ENCODE measurements around the gene GRN.
"Not testable (repeated sequence)": the region's sequence is repeated elsewhere in the genome, so short reads cannot be mapped to it uniquely, and the experiment has no call there.

The GRN gene

DNA sequence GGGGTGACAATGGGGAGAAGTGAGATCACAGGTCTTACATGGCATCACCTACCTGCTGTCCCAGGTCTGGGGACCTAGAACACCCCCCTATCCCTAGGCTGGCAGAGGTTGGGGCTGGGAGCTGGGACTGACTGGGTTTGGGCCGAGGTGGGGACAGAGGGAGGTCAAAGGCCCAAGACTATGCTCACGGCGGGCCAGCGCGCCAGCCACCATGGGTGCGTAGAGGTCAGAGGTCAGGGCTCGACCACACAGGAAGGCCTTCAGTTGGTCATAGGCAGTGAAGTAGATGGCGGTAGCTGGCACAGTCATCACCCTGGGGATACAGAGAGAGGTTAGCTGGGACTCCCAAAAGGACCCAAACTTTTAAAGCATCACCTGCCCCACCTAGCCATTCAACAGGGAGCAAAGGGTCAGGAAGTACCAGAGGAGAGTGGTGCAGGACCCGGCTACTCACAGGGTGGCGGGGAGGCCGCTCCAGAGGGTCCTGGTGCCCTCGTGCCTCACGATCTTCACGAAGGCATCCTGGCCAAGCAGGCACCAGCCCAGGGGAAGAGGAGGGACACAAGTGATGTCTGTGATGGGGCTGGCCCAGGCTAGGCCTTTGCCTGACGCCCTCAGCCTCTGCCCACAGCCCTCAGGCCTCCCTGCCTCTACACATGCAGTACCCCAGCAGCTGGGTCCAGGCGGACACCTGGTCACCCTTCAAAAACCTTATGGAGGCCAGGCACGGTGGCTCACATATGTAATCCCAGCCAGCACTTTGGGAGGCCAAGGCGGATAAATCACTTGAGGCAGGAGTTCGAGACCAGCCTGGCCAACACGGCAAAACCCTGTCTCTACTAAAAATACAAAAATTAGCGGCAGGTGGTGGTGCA, 23.6 kb upstream of the GRN start:
- DNase-seq (ENCODE audit: low read depth, low spot score): no peak

DNA sequence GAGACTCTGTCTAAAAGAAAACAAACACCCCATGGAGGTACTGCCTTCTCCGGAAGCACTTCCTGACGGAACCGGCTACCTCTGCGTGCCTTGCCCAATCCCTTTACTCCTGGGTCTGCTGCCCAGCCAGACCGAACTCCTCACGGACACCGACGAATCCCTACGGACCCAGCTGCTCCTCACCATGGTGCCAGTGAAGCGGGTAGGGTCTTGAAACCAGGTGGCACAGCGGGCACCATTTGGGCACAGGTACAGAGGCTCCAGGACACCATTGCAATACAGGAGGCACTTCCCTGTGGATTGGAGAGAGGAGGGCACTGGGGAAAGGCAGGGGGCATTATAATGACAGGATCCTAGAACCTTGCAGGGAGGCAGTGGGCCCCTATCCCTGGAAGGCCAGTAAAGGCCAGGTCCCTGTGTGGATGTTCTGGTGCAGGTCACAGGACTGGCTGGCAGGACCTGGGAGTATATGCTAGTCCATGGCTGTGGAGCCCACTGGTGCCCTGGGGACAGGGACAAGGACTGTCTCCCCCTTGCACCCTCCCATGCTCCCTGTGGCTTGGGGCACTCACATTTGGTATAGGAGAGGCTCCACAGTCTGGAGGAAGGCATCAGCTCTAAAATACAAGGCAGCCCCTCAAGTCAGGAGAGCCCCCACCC, 22.7 kb upstream of the GRN start:
- DNase-seq (ENCODE audit: low read depth, low spot score): no peak

DNA sequence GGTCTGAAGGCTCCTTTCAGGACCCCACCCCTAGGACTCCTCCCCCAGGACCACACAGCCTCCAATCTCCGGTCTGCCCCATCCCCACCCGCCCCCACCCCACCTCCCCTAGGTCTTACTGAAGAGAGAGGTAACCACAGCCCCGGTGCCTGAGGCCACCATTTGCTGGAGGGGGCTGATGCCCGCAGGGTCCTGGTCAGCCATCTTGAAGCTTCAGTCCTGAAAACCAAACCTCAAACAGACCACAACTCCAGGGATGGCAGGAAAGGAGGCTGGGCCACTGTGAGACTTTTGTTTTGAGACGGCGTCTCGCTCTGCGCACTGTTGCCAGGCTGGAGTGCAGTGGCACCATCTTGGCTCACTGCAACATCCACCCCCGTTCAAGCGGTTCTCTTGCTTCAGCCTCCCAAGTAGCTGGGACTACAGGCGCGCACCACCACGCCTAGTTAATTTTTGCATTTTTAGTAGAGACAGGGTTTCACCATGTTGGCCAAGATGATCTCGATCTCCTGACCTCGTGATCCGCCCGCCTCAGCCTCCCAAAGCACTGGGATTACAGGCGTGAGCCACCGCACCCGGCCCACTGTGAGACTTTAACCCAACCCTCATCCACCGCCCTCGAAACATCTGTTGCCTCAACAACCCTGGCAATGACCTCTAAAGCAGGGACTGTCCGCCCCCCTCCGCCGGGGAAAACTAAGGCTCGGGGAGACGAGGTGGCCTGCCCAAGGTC, 21.6 kb upstream of the GRN start:
- DNase-seq (ENCODE audit: low read depth, low spot score): no peak

DNA sequence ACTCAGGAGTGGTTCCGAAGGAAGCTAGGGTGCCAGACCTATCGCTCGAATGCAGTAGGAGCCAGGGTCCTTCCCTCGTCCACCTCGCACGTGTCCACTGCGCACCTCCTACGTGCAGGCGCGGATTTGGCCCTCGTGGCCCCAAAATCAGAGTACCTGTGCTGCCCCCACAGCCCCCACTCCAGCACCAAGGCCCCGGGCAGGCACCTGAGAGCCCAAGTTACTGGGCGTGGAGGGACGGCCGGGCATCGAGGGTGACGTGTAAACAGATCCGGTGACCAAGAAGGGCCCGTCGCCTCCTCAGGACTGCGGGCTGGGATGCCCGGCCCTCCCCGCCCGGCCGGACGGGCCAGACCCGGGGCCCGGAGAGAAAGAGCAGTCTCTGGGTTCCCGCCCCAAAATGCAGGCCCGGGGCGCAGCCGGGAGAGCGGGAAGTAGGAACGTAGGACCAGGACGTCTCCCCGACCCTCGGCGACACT, 21.0 kb upstream of the GRN start:
- DNase-seq (ENCODE audit: low read depth, low spot score): no peak

DNA sequence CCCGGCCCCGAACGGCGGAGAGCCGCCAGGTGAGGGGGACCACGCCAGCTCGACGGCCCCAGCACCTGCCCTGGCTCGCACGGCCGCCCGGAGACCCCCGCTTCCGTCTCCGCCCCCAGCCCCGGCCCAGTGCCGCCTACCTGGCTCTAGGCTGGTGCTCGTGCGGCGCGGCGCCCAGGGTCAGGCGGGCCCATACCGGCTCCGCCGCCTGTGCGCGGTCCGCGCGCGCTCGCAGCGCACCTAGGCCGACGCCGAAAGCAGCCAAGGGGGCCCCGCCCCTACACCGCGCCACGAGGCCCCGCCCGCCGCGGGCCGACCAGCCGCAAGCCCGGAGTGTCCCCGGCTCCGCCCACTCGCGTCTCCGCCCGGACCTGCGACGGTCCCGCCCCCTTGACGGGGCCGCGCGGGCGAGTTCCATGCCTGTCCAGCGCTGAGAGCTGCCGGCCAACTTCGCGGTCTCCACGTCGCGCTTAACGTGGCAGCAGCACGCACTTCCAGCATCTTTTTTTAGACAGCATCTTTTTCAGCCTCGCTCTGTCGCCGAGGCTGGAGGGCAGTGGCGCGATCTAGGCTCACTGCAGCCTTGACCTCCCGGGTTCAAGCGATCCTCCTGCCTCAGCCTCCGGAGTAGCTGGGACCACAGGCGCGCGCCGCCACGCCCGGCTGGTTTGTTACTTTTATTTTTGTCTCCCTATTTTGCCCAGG, 20.4 kb upstream of the GRN start, which contains the start of gene SLC25A39:
SLC25A39 (minus strand) TSS at position 253 of the 705 bp plus-strand sequence. CDS start 1,261 bp downstream, outside the sequence.
- DNase-seq (ENCODE audit: low read depth, low spot score): peak; percentile 89

DNA sequence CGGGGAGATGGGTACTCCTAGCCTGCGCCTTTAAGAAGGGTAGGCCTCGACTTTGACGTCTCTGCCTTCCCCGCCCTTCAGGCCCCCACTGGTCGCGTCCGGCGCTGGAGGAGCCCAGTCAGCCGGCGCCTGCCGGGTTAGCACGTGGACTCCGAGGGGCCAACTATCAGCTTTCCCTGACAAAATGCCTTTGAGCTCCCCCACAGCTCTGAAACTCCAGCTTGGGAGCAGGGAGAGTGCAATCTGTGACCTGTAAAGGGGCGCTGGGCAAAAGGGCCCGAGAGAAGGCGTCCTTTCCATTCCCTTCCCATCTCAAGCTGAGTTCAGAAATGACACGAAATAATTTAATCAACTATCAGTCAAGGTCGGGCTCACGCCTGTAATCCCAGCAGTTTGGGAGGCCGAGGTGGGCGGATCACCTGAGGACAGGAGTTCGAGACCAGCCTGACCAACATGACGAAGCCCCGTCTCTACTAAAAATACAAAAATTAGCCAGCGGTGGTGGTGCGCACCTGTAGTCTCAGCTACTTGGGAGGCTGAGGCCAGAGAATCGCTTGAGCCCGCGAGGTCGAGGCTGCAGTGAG, 18.1 kb upstream of the GRN start:
- peak; percentile 78 for DNase-seq (ENCODE audit: low read depth, low spot score)

DNA sequence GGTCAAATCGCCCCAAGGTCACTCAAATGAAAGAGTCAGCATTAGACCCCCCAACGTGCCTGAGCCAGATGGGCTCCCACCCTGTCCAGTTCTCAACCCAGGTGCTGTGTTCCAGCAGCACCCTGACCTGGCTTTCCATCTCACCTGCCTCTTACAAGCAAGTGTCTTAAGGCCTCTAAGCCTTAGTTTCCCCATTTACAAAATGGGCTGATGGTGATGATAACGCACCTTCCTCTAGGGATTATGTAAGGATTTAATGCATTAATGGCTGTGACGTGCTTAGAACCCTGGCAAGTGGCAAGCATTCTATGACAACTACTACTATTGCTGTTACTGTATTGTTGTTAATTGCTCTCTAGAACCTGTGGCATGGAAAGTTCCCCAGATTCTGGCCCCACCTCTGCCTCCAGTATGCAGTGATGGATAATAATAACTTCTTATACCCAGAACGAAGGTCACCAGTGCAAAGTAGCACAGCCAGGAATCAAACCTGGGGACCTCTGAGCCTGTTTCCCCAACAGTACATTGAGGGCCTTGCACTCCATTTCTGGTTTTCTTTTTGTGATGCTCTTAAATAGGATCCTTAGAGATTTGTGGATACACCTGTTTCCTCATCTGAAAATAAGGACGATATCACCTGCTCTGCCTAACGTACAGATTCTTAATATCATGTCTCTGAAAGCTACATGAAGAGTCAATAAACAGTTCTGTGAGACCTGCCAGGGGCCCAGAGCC, 17.2 kb upstream of the GRN start:
- DNase-seq (ENCODE audit: low read depth, low spot score): no peak

DNA sequence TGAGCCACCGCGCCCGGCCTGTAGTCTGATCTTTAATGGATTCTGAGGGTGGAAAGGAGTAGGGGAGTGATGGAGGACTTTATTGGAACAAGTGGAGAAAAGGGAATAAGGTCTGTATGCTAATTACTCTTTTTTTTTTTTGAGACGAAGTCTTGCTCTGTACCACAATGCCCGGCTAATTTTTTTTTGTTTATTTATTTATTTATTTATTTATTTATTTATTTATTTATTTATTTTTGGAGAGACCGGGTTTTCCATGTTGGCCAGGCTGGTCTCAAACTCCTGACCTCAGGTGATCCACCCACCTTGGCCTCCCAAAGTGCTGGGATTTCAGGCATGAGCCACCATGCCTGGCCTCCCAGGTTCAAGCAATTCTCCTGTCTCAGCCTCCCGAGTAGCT, 15.6 kb upstream of the GRN start:
- not testable (repeated sequence) for DNase-seq (ENCODE audit: low read depth, low spot score)

DNA sequence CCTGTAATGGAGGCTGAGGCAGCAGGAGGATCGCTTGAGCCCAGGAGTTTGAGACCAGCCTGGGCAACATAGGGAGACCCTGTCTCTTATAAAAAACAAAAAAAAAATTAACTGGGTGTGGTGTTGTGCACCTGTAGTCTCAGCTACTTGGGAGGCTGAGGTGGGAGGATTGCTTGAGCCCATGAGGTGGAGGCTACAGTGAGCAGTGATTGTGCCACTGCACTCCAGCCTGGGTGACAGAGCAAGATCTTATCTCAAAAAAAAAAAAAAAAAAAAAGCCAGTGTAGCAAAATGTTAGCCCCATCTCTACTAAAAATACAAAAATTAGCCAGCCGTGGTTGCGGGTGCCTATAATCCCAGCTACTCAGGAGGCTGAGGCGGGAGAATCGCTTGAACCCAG, 14.8 kb upstream of the GRN start:
- DNase-seq (ENCODE audit: low read depth, low spot score): not testable (repeated sequence)

DNA sequence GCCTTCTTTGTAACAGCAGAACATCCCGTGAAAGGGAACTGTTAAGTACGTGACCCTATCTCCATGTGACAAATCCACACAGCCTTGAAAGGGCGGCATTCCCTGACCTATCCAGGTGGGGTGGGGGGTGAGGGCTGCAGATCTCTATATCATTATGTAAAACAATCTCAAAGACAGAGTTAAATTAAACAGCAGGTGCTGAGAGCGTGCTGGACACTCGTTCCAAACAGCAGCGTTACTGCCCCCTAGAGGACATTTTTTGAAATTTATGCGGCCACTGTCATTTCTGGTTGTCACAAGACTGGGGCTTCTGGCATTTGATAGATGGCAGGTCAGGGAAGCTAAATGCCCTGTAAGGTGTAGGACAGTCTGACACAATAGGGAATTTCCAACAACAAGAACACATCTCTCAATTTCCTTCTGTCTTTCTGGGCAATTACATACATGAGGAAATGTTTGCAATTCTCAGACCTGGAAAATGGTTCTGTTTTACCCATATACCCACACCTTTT, 13.8 kb upstream of the GRN start:
- peak; percentile 49 for DNase-seq (ENCODE audit: low read depth, low spot score)

DNA sequence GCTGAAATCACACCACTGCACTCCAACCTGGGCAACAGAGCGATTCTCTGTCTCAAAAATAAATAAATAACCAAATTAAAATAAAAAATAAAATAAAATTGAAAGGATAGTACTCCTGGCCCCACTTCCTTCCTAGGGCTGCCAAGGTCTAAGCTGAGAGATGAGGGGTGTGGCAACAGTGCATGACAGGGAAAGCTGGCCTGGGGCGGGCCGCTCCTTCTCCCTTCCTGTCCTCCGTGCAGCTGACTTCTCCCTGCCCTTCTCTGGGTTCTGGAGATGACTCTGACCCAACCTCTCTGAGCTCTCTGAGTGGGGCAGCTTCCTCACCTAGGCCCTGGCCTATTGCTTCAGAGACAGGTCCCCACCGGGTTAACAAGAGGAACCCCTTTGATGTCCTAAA, 11.7 kb upstream of the GRN start:
- no peak for DNase-seq (ENCODE audit: low read depth, low spot score)

DNA sequence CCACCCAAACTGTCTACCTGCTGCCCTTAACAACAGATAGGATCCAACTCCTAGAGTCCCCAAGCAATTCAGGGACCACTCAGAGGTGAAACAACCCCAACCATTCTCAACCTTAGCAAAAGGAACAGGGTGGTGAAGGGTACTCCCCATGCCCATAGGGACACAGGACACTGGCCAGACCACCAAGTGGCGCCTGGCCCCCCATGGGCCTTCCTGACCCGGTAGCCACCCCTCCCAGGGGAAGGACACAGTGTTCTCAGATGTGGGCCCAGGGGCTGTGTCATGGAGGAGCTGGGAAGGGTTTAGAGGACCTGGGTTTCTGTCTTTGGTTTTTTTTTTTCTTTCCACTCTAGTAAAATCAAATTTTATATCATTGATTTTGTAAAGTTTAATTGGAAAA, 10.8 kb upstream of the GRN start:
- no peak for DNase-seq (ENCODE audit: low read depth, low spot score)

DNA sequence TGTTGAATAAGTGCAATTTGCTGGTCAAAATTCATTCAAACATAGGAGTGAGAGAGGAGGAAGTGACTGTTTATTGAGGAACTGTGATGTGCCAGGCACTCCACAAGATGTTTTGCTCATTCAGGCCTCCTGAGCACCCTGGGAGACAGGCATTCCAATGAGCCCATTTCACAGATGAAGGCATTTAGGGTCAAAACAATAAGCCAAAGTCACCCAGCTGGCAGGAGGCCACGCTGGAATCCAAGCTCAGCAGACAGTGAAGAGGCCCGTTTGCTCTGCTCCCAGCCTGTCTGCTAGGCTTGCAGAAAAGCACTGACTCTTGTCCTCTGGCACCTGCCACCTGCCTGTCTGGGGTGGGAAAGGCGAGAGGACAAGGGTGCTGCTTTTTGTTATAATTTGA, 10.4 kb upstream of the GRN start:
- no peak for DNase-seq (ENCODE audit: low read depth, low spot score)

DNA sequence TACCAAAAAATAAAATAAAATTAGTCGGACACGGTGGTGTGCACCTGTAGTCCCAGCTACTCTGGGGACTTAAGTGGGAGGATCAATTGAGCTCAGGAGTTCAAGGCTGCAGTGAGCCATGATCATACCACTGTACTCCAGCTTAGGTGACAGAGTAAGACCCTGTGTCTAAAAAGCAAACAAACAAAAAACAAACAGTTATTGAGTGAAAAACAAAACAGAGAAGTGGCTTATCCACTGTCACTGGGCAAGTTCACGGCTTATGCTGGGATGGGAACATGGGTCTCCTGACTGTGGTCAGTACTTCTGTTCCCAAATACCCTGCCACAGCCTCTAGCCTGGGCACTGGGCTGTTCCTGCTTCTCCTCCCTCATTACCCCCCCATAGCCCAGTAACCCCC, 9.5 kb upstream of the GRN start:
- DNase-seq (ENCODE audit: low read depth, low spot score): no peak

DNA sequence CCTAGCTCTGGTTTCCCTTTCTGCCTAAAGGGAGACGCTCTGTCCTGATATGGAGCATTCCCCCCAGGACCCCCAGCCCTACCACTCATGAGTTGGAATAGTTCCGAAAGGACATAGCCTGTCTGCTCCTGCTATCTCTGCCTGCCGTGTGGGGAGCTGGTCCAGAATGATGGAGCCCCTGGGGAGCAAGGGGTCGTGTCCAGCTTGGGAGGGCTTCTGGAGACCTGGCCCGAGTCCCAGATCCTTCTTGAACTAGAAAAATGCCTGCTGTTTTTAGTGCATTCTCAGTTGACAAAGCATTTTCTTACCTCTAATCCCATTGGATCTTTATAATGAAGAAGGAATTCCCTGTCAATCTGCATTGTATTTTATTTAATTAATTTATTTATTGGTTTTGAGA, 9.1 kb upstream of the GRN start:
- no peak for DNase-seq (ENCODE audit: low read depth, low spot score)

DNA sequence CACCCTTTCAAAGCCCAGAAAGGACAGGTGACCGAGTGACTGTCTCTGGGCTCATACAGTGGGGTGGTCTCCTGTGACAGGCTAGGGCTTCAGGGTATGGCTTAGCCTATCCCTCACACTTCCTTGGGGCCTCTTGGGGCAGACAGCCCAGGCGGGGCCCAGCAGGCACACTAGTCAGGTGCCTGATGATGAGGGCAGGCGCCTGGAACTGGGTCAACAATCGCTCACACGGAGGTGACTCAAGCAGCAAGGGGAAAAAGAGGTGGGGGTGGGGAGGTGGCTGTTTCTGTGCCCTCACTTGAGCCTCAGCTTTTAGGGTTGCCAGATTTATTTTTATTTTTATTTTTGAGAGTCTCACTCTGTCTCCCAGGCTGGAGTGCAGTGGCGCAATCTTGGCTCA, 6.4 kb upstream of the GRN start:
- DNase-seq (ENCODE audit: low read depth, low spot score): no peak

DNA sequence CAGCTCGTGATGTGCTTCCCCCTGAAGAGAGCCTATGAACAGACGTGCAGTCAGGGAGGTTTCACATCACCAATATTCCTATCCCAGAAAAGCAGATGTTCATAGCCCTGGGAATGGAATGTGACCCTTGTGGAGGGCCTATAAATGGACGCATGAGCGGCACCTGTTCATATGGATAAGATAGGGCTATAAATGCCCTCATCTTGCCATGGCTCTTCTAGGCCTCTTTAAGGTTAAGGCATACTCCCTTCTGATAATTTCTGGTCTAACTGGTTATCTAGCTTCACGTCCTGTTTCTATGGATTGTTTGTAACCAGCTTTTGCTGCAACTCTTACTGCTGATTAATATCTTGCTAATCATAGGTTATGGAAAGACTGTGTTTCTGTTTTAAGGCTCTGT, 4.5 kb upstream of the GRN start:
- not testable (repeated sequence) for DNase-seq (ENCODE audit: low read depth, low spot score)

DNA sequence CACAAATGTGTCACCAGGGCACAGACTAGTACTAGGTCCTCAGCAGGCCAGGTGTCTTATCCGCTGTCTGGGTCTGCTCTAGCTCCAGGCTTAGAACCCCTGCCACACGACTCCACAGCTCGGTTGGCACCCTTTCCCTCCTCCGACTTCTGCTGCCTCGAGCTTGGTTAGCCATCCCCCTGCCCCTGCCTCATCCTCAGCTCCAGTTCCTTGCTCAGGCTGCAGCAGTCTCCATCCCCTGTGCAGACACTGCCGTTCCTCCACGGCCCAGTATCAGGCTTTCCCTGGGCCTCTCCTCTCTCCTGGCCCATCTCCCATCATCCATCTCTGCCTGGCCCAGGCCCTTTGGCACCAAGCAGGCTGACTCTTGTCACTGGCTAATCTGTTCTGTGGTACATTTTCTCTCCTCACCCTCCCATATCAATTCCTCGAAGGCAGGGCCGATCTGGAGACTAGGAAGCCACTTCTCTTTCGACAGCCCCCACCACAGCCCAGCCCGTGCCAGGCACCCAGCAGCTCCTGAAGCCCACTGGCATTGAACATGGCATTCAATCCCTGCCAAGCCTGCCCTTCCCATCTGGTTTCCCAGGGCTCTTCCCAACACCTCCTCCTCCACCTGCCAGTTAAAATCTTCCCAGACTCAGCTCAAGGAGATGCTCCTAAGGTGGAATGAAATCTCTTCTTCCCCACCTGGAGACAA, 1.4 kb upstream of the GRN start:
- no peak for DNase-seq (ENCODE audit: low read depth, low spot score)

DNA sequence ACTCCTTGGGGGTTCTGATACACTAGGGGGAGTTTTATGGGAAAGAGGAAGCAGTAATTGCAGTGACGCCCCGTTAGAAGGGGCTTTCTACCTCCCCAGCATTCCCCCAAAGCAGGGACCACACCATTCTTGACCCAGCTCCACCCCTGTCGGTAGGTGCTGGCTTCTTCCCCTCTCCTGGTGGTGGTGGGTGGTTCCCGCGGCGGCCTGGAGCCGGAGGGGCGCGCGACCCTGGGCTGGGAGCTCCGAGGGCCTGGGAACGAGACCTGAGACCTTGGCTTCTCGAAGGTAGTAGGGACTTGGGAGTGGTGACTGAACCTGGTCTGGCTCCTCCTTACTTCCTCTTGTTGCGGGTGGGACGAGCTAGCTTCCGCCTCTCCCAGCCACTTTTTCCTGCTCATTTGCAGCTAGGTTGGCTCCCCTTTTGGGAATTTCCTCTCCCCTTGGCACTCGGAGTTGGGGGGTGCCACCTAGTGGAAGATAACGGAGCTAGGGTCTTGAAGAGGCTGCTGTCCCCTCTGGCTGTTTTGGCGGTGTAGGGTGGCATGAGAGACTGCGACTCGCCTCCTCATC, 438 bp downstream of the GRN start:
- no peak for DNase-seq (ENCODE audit: low read depth, low spot score)

All from activated naive CD8-positive, alpha-beta T cell treated with anti-CD3 and anti-CD28 coated beads, Interleukin-2, amount 50 U/mL, for 16 hours (primary cell).